Epidermal melanocyte (primary cell): ENCODE measurements around the gene ATP6V0C.
"Not testable (repeated sequence)": the region's sequence is repeated elsewhere in the genome, so short reads cannot be mapped to it uniquely, and the experiment has no call there.

Experiments
- DNase-seq: peaks from one replicate; pipeline ENCODE4 v3.0.0; 2011; ENCODE audit warnings: low spot score; ENCODE audit not compliant: insufficient read length

ATP6V0C gene

GRCh38 chr16:2527071-2527783 is 13.5 kb downstream of the ATP6V0C start:
- DNase-seq: no peak

- no peak for DNase-seq
Measured at GRCh38 chr16:2527784-2528100, 14.0 kb downstream of the ATP6V0C start.

GRCh38 chr16:2528161-2529060 is 14.7 kb downstream of the ATP6V0C start:
- no peak for DNase-seq

GRCh38 chr16:2529061-2529931 is 15.5 kb downstream of the ATP6V0C start:
- no peak for DNase-seq

GRCh38 chr16:2529961-2530628 is 16.3 kb downstream of the ATP6V0C start:
- no peak for DNase-seq

- DNase-seq: no peak
Measured at GRCh38 chr16:2530629-2531318, 17.0 kb downstream of the ATP6V0C start.

- no peak for DNase-seq
Measured at GRCh38 chr16:2531371-2531695, 17.6 kb downstream of the ATP6V0C start, which contains the start of gene CEMP1. Gene CEMP1 (minus strand): TSS chr16:2531408. CDS start chr16:2531073, 335 bp downstream.

- DNase-seq: peak; percentile 99
Measured at GRCh38 chr16:2531696-2532493, 18.1 kb downstream of the ATP6V0C start.

- DNase-seq: no peak
Measured at GRCh38 chr16:2532494-2533141, 18.9 kb downstream of the ATP6V0C start.

GRCh38 chr16:2533142-2533755 is 19.5 kb downstream of the ATP6V0C start:
- DNase-seq: not testable (repeated sequence)

- no peak for DNase-seq
Measured at GRCh38 chr16:2533912-2534311, 20.2 kb downstream of the ATP6V0C start.

GRCh38 chr16:2534335-2534734 is 20.6 kb downstream of the ATP6V0C start:
- not testable (repeated sequence) for DNase-seq

GRCh38 chr16:2535625-2536013 is 21.9 kb downstream of the ATP6V0C start:
- no peak for DNase-seq

GRCh38 chr16:2537451-2538379 is 24.0 kb downstream of the ATP6V0C start, which contains the start of gene PDPK1:
Gene PDPK1 (plus strand): TSS chr16:2538021. CDS start chr16:2538113, 92 bp downstream.
- peak; percentile 92 for DNase-seq

GRCh38 chr16:2539192-2539844 is 25.6 kb downstream of the ATP6V0C start:
- not testable (repeated sequence) for DNase-seq

GRCh38 chr16:2539845-2540458 is 26.2 kb downstream of the ATP6V0C start:
- not testable (repeated sequence) for DNase-seq

GRCh38 chr16:2540912-2541311 is 27.2 kb downstream of the ATP6V0C start:
- not testable (repeated sequence) for DNase-seq
